Osteoblast (primary cell): Measurements from ENCODE around the gene KLHL29. TPM values are rescaled to one million over a fixed set of nuclear protein-coding genes. Genes with fewer than 3 reads are reported as not detected.
"Not testable (repeated sequence)": the region's sequence is repeated elsewhere in the genome, so short reads cannot be mapped to it uniquely, and the experiment has no call there.

Experiments
- DNase-seq: peaks from one replicate; pipeline ENCODE4 v3.0.0; 2011; ENCODE audit warnings: low spot score, mixed read lengths; ENCODE audit not compliant: insufficient read length; ENCODE audit errors: missing footprints
- H2AFZ ChIP-seq: 2 replicates; pipeline ENCODE4 v1.6.0; 2011; ENCODE audit warnings: mild to moderate bottlenecking, low read length
- H3K27ac ChIP-seq: 2 replicates; pipeline ENCODE4 v1.5.1; 2011; ENCODE audit warnings: mild to moderate bottlenecking, low read depth, low read length, moderate library complexity
- H3K27me3 ChIP-seq: 2 replicates; pipeline ENCODE4 v1.6.0; 2012; ENCODE audit warnings: mild to moderate bottlenecking, control low read depth, inconsistent platforms, low read length, moderate library complexity; ENCODE audit not compliant: insufficient read depth
- H3K36me3 ChIP-seq: 2 replicates; pipeline ENCODE4 v1.5.1; 2011; ENCODE audit warnings: mild to moderate bottlenecking, low read length, control low read depth, moderate library complexity; ENCODE audit not compliant: insufficient read depth
- H3K4me1 ChIP-seq: 2 replicates; pipeline ENCODE4 v1.5.1; 2011; ENCODE audit warnings: mild to moderate bottlenecking, low read length, control low read depth, moderate library complexity; ENCODE audit not compliant: insufficient read depth
- H3K4me2 ChIP-seq: 2 replicates; pipeline ENCODE4 v1.6.0; 2011; ENCODE audit warnings: mild to moderate bottlenecking, low read length; ENCODE audit not compliant: insufficient read depth
- H3K4me3 ChIP-seq: fragments of 200-600 bp; sonication (generic); 3 replicates; pipeline ENCODE4 v1.5.1; 2012; ENCODE audit warnings: mild to moderate bottlenecking, low read length, inconsistent platforms; ENCODE audit not compliant: insufficient read depth
- H3K79me2 ChIP-seq: 2 replicates; pipeline ENCODE4 v1.6.0; 2012; ENCODE audit warnings: mild to moderate bottlenecking, low read length, control low read depth, inconsistent platforms; ENCODE audit not compliant: insufficient read depth
- H3K9me3 ChIP-seq: 2 replicates; pipeline ENCODE4 v1.5.1; 2011; ENCODE audit warnings: low read depth, low read length, control low read depth
- H4K20me1 ChIP-seq: 2 replicates; pipeline ENCODE4 v1.6.0; 2012; ENCODE audit warnings: mild to moderate bottlenecking, low read length, control low read depth; ENCODE audit not compliant: insufficient read depth
- CTCF ChIP-seq: IDR thresholded peaks from 2 replicates; pipeline ENCODE4 v1.5.1; 2011; ENCODE audit warnings: mild to moderate bottlenecking, low read depth, low read length, moderate library complexity; ENCODE audit errors: extremely low read depth
- total RNA-seq: library from RNA; depleted of rRNA; stranded (reverse); fragments of >200 nt; gene quantifications from 2 replicates; pipeline ENCODE4 v1.2.3, GENCODE V29; 2012

Gene KLHL29
- total RNA-seq, 1 donor = 3.3 TPM

GRCh38 chr2:23734416-23734815 lies 349.4 kb downstream of the KLHL29 start:
- H3K79me2 ChIP-seq = no peaks in the 10 kb centered on the region
- TF ChIP-seq CTCF = no peak
- H3K9me3 ChIP-seq = no peaks in the 10 kb centered on the region
- DNase-seq = no peak
- no peaks in the 10 kb centered on the region for H3K4me1 ChIP-seq
- no peak overlapping the region for H3K4me3 ChIP-seq
- no peak overlapping the region for H3K4me2 ChIP-seq
- H4K20me1 ChIP-seq = no peaks in the 10 kb centered on the region
- no peaks in the 10 kb centered on the region for H3K27me3 ChIP-seq
- H2AFZ ChIP-seq = no peak overlapping the region
- H3K27ac ChIP-seq = no peak overlapping the region
- no peaks in the 10 kb centered on the region for H3K36me3 ChIP-seq

GRCh38 chr2:23736783-23737182 lies 351.8 kb downstream of the KLHL29 start:
- DNase-seq, H3K27ac ChIP-seq: not testable (repeated sequence)

GRCh38 chr2:23745068-23745725 lies 360.2 kb downstream of the KLHL29 start:
- no peaks in the 10 kb centered on the region for H3K4me1 ChIP-seq
- no peak overlapping the region for H3K4me2 ChIP-seq
- no peaks in the 10 kb centered on the region for H3K36me3 ChIP-seq
- no peak overlapping the region for H3K27ac ChIP-seq
- H3K4me3 ChIP-seq = no peak overlapping the region
- no peaks in the 10 kb centered on the region for H3K27me3 ChIP-seq
- no peak for DNase-seq
- no peak overlapping the region for H2AFZ ChIP-seq
- H4K20me1 ChIP-seq = no peaks in the 10 kb centered on the region
- H3K79me2 ChIP-seq = no peaks in the 10 kb centered on the region
- no peak for TF ChIP-seq CTCF
- no peaks in the 10 kb centered on the region for H3K9me3 ChIP-seq

More at GRCh38 chr2:23736783-23737182, 351.8 kb downstream of the KLHL29 start:
- H3K4me3 ChIP-seq, H3K79me2 ChIP-seq, H3K4me2 ChIP-seq, H3K9me3 ChIP-seq, H3K27me3 ChIP-seq, H4K20me1 ChIP-seq, H2AFZ ChIP-seq, H3K36me3 ChIP-seq, H3K4me1 ChIP-seq: not testable (repeated sequence)

GRCh38 chr2:23745726-23746105 lies 360.7 kb downstream of the KLHL29 start:
- H3K4me1 ChIP-seq = no peaks in the 10 kb centered on the region
- H3K79me2 ChIP-seq = no peaks in the 10 kb centered on the region
- no peaks in the 10 kb centered on the region for H3K9me3 ChIP-seq
- no peaks in the 10 kb centered on the region for H3K36me3 ChIP-seq
- H3K4me3 ChIP-seq = no peak overlapping the region
- no peak for TF ChIP-seq CTCF
- no peak overlapping the region for H2AFZ ChIP-seq
- no peaks in the 10 kb centered on the region for H4K20me1 ChIP-seq
- no peak overlapping the region for H3K4me2 ChIP-seq
- H3K27me3 ChIP-seq = no peaks in the 10 kb centered on the region
- no peak overlapping the region for H3K27ac ChIP-seq
- DNase-seq = peak; percentile 30
